Neural cell (in vitro differentiated cells): ENCODE data around the gene SLC30A5.

Experiments used
- CTCF ChIP-seq: fragments of 450-650 bp; IDR thresholded peaks from 2 replicates; pipeline ENCODE4 v1.5.1; 2014; ENCODE audit warnings: antibody characterized with exemption, mild to moderate bottlenecking, moderate library complexity; ENCODE audit not compliant: poor library complexity, severe bottlenecking
- POLR2AphosphoS5 ChIP-seq: IDR thresholded peaks from 2 replicates; pipeline ENCODE4 v1.6.1; 2012
- RAD21 ChIP-seq: fragments of 450-650 bp; conservative IDR thresholded peaks from 2 replicates; pipeline ENCODE4 v1.6.1; 2014; ENCODE audit warnings: antibody characterized with exemption, mild to moderate bottlenecking, moderate library complexity
- TAF1 ChIP-seq: IDR thresholded peaks from 2 replicates; pipeline ENCODE4 v1.6.1; 2012; ENCODE audit warnings: low read depth

GRCh38 chr5:69049151-69049550 is 44.7 kb upstream of the SLC30A5 start:
- no peak for TF ChIP-seq CTCF
- TF ChIP-seq TAF1: no peak
- TF ChIP-seq RAD21: no peak
- TF ChIP-seq POLR2AphosphoS5: no peak
